Measurements from ENCODE around the gene MGAT3. TPM values are rescaled to one million over a fixed set of nuclear protein-coding genes. Genes with fewer than 3 reads are reported as not detected.

MGAT3 gene
- total and polyA plus RNA-seq, 2 donors (not counting 3 experiments of a cell fraction or from before 2014, with no cell fraction given) = not detected

DNA sequence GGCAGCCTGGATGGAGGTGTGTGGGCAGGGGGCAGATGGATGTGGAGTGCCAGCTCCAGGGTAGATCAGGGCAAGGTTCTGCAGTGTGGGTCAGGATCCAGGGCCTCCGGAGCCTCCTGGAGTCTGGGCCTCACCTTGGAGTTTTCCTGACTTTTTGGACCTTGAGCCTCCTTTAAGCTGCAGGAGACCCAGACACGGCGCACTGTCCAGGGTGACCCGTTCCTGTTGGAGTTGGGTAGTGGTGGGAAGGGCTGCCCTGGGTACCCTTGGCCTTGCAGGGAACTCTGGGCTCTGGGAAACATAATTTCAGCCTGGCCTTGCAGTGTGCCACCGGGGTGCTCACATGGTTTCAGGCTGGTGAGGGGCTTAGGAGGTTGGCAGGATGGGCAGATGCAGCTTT, 17.0 kb downstream of the MGAT3 start:
- DNase-seq (ENCODE audit: low read depth, low spot score) (no peak), FAIRE-seq (no peak)
- no peak overlapping the region for H3K4me2 ChIP-seq (ENCODE audit: insufficient read depth, low read length)
- no peak overlapping the region for H3K9ac ChIP-seq (replicated peaks; ENCODE audit: extremely low read depth, insufficient read depth, low read length)
- no peak overlapping the region for H3K27ac ChIP-seq (ENCODE audit: insufficient read depth, low read depth, low read length)
- ChIA-PET POLR2A (no interaction called here), CTCF (interaction anchor here (0.7 kb wide), 1 partner anchor 89 kb away, joined by 3 read pairs; no protein-coding TSS in a partner anchor)
- TF ChIP-seq, protein P1, sequence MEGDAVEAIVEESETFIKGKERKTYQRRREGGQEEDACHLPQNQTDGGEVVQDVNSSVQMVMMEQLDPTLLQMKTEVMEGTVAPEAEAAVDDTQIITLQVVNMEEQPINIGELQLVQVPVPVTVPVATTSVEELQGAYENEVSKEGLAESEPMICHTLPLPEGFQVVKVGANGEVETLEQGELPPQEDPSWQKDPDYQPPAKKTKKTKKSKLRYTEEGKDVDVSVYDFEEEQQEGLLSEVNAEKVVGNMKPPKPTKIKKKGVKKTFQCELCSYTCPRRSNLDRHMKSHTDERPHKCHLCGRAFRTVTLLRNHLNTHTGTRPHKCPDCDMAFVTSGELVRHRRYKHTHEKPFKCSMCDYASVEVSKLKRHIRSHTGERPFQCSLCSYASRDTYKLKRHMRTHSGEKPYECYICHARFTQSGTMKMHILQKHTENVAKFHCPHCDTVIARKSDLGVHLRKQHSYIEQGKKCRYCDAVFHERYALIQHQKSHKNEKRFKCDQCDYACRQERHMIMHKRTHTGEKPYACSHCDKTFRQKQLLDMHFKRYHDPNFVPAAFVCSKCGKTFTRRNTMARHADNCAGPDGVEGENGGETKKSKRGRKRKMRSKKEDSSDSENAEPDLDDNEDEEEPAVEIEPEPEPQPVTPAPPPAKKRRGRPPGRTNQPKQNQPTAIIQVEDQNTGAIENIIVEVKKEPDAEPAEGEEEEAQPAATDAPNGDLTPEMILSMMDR (IDR thresholded peaks at IDR 0.05; ENCODE audit: extremely low read depth in 1 of 2, insufficient read depth in 1 of 2, low read depth in 1 of 2, low read length in 2 of 2) = no peak
- TF ChIP-seq GATA2 (IDR thresholded peaks at IDR 0.05; ENCODE audit: insufficient read depth, insufficient read length, low read depth, low read length) (no peak), POLR2A (IDR thresholded peaks at IDR 0.05; ENCODE audit: low read depth, low read length) (no peak), JUN (IDR thresholded peaks at IDR 0.05; ENCODE audit: borderline replicate concordance, insufficient read depth, insufficient read length, low read depth) (no peak), FOS (IDR thresholded peaks at IDR 0.05; ENCODE audit: borderline replicate concordance, insufficient read depth, low read length) (no peak), POLR2AphosphoS5 (IDR thresholded peaks at IDR 0.05; ENCODE audit: insufficient read depth, low read depth, low read length) (no peak), EZH2 (IDR thresholded peaks at IDR 0.05; ENCODE audit: borderline replicate concordance, low read depth, low read length, severe bottlenecking) (no peak), MYC (IDR thresholded peaks at IDR 0.05; ENCODE audit: low read depth, low read length) (no peak)
- TF ChIP-seq, protein P2, sequence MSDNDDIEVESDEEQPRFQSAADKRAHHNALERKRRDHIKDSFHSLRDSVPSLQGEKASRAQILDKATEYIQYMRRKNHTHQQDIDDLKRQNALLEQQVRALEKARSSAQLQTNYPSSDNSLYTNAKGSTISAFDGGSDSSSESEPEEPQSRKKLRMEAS (IDR thresholded peaks at IDR 0.05; ENCODE audit: insufficient read depth, insufficient read length) = no peak
- dilution Hi-C loops (cut with MboI; ENCODE audit: extremely low pct_ligation_motif_present, low sequenced_read_pairs) (no loop called here), intact Hi-C loops (cut with micrococcal nuclease) (no loop called here)
- H3K9me1 ChIP-seq (replicated peaks; ENCODE audit: control insufficient read depth, extremely low read depth, insufficient read depth, low read length) = no peaks in the 10 kb centered on the region
- no peaks in the 10 kb centered on the region for H4K20me1 ChIP-seq (replicated peaks; ENCODE audit: control insufficient read depth, extremely low read depth, insufficient read depth, low read length)
- H3K79me2 ChIP-seq (ENCODE audit: control insufficient read depth, insufficient read depth, low read length) = no peaks in the 10 kb centered on the region
- no TSS peak for BruUV-seq (replicated peaks)
- H3K27me3 ChIP-seq (ENCODE audit: control insufficient read depth in 2 of 2, insufficient read depth in 2 of 2, low read length in 2 of 2) = no peaks in the 10 kb centered on the region
- no peaks in the 10 kb centered on the region for H3K9me3 ChIP-seq (replicated peaks; ENCODE audit: control insufficient read depth, insufficient read depth, low read length)
- peaks cover 3% of the 10 kb centered on the region for H3K4me1 ChIP-seq (ENCODE audit: control insufficient read depth, extremely low read depth, insufficient read depth, low read length)
- no peaks in the 10 kb centered on the region for H3K36me3 ChIP-seq (ENCODE audit: control insufficient read depth in 2 of 2, extremely low read depth in 1 of 2, insufficient read depth in 2 of 2, low read length in 2 of 2)
- H3K4me3 ChIP-seq (replicated peaks in 1 of 3; ENCODE audit: insufficient read depth in 1 of 3, low read depth in 1 of 3, low read length in 3 of 3) = no peak overlapping the region
- no peak overlapping the region for H2AFZ ChIP-seq (ENCODE audit: low read depth, low read length)

All from endothelial cell of umbilical vein (primary cell).